ENCODE data around the gene DISC1.
"Not testable (repeated sequence)": the region's sequence is repeated elsewhere in the genome, so short reads cannot be mapped to it uniquely, and the experiment has no call there.

The DISC1 gene

GRCh38 chr1:231774719-231775335 lies 148.2 kb downstream of the DISC1 start:
- DNase-seq (ENCODE audit: low spot score): no peak

DNA sequence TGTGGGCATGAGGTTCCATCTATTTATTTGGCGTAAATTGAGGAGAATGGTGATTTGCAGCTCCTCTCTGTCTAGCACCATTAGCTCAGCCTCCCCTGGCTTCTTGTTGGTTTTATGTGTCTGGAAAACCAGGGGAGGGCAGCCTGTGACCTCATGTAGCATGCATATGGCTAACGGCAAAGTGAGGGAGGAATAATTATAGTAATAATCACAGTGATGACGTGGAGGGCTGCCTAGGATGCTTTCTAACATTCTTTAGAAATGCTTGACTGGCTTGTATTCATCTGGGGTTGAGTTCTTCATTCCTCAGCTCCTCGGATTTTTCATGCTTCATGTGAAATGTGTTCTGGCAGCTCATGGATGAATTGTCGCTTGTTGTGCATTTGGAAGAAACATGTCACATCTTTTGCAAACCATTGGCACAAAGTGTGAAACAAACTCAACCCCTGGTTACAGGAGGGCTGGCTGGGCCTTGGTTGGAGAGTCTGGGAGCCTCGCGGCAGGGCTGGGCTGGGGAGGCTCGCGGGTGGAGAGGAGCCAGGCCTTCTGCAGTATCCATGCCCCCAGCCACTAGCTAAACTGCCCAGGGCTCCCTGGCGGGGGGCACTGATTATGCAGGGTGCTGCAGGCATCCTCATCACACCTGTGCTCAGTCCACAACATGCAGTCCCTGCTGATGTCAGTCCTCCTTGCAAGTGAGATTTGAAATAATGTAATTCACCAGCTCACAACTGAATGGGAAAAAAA lies 149.6 kb downstream of the DISC1 start:
- no peak for DNase-seq (ENCODE audit: low spot score)

GRCh38 chr1:231776757-231777062 lies 150.1 kb downstream of the DISC1 start:
- no peak for DNase-seq (ENCODE audit: low spot score)

GRCh38 chr1:231778009-231778719 lies 151.6 kb downstream of the DISC1 start:
- DNase-seq (ENCODE audit: low spot score): no peak

DNA sequence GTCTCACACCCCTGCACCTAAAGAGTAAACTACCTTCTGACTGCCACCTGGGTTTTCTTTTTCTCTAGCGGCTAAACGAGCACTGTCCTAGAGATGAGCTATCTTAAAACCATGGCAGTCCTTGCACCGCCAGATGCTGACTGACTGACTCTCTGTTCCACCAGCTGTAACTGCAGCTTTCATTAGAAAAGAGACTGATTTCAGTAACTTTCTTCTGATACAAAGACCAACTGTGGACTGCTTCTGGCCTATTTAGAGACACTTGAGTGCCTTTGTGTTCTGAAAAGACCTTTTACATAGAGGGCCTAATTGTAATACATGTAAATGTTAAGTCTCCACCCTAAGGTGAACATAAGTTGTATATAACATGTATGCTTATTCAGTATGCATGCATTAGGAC lies 152.5 kb downstream of the DISC1 start:
- no peak for DNase-seq (ENCODE audit: low spot score)

DNA sequence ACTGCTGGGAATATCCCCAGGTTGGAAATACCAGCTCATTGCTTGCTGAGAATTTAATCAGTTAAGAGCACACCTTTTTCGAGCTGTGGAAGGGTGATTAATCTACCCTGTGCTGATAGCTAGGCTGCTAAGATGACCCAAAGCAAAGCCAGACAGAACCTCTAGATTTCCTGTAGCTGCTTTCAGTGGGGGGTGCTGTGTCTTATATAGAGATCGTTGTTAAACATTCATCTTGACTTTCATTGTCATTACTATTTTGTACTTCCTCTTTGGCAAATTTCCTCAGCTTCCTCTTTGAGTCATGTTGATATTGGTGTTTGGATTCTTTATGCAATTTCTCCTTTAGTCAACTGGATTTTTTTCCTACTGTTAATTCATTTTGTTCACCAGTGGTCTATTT lies 155.3 kb downstream of the DISC1 start:
- DNase-seq (ENCODE audit: low spot score): no peak

DNA sequence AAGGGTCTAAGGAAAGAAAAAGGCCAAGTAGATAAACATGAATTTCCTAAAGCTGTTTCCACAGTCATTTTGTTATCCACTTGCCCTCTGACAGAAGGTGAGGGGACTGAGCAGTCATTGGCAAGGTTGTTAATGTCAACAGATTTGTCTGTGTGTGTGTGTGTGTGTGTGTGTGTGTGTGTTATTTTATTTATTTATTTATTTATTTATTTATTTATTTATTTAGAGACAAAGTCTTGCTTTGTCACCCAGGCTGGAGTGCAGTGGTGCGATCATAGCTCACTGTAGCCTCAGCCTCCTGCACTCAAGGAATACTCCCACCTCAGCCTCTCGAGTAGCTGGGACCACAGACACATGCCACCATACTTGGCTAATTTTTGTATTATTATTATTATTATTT lies 158.5 kb downstream of the DISC1 start:
- not testable (repeated sequence) for DNase-seq (ENCODE audit: low spot score)

GRCh38 chr1:231786126-231786525 lies 159.5 kb downstream of the DISC1 start:
- no peak for DNase-seq (ENCODE audit: low spot score)

DNA sequence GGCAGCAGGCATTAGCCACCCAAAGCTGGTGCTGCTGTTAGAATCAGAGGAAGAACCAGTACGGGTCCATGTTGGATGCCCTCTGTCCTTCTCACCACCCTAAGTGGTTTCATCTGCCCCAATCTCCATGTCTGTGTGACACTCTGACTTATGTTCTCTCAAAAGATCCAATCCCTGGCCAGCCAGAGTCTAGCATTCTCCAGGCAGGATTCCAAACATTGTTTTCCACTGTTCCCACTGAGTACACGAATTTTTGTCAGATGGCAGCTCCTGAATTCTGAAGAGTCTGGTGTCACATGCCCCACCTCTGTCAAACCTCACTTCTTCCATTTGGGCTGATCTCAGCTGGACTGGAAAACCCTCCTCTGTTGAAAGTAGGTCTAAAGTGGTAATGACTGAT lies 166.0 kb downstream of the DISC1 start:
- DNase-seq (ENCODE audit: low spot score): no peak

- no peak for DNase-seq (ENCODE audit: low spot score)
Observed at GRCh38 chr1:231793893-231794292, 167.3 kb downstream of the DISC1 start.

- no peak for DNase-seq (ENCODE audit: low spot score)
Observed at GRCh38 chr1:231796141-231796540, 169.6 kb downstream of the DISC1 start.

- DNase-seq (ENCODE audit: low spot score): no peak
Observed at GRCh38 chr1:231799363-231799986, 172.9 kb downstream of the DISC1 start.

DNA sequence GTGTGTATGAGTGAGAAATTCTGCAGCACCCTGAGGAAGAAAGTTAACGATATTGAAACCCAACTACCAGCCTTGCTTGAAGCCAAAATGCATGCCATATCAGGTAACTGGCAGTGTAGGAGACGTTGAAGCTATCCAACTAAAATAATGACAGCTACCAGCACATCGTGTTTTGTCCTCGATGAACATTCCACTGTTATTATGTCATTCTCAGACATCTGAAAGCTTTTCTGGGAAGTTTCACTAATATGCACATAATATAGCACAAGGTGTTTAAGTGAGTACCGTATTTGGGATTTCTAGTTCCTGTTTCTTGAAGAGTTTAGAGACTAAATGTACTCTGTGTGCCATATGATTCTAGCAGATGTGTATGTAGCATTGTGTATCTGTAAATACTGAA lies 173.5 kb downstream of the DISC1 start:
- no peak for DNase-seq (ENCODE audit: low spot score)

DNA sequence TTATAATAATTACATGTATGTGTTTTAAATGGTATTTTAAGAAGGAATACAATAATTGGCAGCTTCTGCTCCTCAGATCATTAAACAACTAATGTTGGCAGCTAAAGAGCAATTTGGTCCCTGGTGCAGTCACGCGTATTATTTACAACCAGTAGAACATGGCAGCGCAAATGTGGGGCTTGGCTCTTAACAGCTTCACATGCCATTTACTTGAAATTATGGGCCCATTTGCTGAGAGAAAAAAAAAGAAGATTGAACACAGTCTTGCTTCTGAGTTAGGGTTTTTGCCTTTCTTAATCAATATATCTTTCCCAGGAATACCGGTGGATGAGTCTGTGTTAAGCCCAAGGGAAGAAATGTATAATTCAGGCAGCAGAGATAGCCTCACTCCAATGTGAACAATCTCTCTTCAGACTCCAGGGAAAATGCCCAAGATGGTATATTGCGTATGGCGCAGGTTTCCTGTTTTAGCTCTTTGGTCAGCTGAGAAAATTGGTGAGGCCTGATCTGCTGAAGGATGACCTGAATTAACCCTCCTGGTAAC lies 174.5 kb downstream of the DISC1 start:
- DNase-seq (ENCODE audit: low spot score): no peak

DNA sequence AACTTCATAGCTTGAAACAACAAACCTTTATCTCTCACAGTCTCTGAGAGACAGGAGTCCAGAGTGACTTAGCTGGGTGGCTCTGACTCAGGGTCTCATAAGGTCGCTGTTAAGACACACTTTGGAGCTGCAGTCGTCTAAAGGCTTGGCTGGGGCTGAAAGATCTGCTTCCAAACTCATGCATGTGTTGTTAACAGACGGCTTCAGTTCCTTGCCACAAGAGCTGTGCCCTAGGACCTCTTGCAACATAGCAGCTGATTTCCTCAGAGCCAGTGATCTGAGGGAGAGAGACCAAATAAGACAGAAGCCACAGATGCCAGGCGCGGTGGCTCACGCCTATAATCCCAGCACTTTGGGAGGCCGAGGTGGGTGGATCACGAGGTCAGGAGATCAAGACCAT lies 176.8 kb downstream of the DISC1 start:
- no peak for DNase-seq (ENCODE audit: low spot score)

GRCh38 chr1:231806623-231807495 lies 180.3 kb downstream of the DISC1 start:
- DNase-seq (ENCODE audit: low spot score): peak; percentile 37

GRCh38 chr1:231807541-231807940 lies 181.0 kb downstream of the DISC1 start:
- DNase-seq (ENCODE audit: low spot score): no peak

DNA sequence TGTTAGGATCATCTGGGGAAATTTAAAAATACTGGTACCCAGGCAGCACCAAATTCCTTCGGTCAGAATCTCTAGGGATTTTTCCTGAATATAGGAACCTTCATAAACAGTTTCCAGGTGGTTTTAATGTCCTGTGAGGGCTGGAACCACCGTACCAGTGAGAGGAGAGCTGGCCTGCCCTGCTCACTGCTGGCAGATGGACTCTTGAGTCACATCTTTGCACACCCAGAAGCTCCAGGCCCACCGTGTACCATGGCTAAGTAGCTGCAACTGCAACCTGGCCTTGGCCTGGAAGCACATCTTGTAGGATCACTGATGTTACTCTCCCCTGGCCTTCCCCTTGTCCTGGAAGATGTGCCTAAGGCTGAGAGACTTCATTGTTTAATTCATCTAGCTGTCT lies 181.5 kb downstream of the DISC1 start:
- DNase-seq (ENCODE audit: low spot score): no peak

DNA sequence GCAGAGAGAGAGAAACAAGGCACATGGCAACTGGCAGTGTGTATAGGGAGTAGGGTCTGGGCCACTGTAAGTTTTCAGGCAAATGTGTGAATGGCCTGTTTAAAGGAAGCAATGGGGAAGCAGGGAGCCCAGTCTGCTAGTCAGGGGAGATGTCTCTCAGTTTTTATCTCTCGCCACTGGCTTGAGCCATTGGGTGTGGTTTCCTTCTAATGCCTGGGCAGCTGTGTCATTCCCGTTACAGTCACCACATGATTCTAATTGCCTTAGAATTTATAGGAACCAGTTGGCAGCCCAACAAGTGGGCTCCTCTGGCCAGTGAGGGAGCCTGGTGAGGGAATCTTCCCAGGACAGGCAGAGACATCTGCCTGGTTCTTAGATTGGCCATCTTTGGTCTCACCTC lies 182.4 kb downstream of the DISC1 start:
- DNase-seq (ENCODE audit: low spot score): no peak

DNA sequence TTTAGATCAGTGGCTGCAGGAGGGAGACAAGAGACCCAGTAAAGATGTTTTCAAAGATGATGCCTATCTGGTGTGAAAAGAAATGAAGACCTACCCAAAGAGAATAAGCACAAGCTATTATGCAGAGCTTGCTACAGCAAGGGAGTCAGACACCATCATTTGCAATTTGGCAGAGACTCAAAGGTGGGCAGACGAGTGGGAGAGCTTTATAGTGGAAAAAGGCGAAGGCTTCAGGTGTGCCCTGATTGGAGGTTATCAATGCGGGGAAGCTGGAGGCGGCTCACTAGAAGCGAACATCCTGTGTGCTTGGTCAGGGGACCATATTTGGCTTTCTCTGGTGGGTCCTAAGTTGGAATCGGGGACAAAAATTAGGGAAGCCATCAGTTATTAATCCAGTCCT lies 183.8 kb downstream of the DISC1 start:
- DNase-seq (ENCODE audit: low spot score): no peak

DNA sequence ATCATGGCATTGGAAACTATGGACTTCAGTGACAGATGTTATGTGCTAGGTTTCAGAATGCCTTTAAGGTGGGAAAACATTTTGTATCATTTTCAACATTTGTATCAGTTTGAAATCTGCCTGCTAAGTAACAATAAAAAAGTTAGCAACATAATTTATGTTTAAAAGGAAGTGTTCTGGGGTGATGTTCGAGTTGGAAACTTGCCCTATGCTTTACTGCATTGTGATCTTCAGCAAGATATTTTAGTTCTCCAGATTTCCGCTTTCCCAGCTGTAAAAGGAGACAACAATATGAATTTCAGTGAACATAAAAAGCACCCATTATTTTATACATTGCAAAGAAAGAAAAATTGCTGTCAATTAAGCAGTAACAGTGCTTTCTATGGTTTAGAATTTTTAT lies 187.4 kb downstream of the DISC1 start:
- no peak for DNase-seq (ENCODE audit: low spot score)

DNA sequence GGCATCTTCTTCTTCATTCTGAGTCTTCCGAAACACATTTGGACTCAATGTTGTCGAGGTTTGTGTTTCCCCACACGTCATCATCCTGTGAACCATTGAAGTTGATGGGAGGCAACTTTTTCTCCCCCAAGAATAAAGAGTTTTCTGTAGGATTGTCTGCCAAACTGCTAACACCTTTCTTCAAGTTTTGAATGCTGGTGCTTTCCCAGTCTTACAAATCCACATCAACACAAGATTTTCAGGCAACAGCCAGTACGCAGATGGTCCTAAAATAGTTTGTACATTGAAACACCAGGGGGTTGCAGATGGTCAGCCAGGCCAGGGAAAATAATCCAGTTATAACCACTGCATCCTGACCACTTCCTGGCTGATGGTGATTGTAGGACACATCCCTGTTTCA lies 187.9 kb downstream of the DISC1 start:
- no peak for DNase-seq (ENCODE audit: low spot score)

Data from activated CD4-positive, alpha-beta T cell treated with anti-CD3 and anti-CD28 coated beads, Interleukin-2, Interleukin-4, amounts not matched to agents 100 ng/mL and 50 ng/mL, durations not matched to agents 16 hours and 8 hours (primary cell).